Esophagus muscularis mucosa (tissue), 4 donors: ENCODE measurements around the gene LEKR1.

Experiments
- CTCF ChIP-seq, 3 experiments: fragments of 200-600 bp in 2 of 3; fragments of 450-650 bp in 1 of 3; sonication (generic) in 2 of 3; IDR thresholded peaks; one replicate each; pipeline ENCODE4 v1.5.1; 2017 to 2019; ENCODE audit warnings: antibody characterized with exemption in 3 of 3, mild to moderate bottlenecking in 2 of 3, moderate library complexity in 1 of 3
- EP300 ChIP-seq: sonication (generic); formaldehyde crosslinking; IDR thresholded peaks from one replicate; pipeline ENCODE4 v1.6.1; 2017; ENCODE audit warnings: antibody characterized with exemption
- POLR2A ChIP-seq: fragments of 450-650 bp; IDR thresholded peaks from one replicate; pipeline ENCODE4 v1.6.1; 2017; ENCODE audit warnings: antibody characterized with exemption, moderate library complexity, mild to moderate bottlenecking, low read depth
- POLR2AphosphoS5 ChIP-seq, 2 donors: sonication (generic); formaldehyde crosslinking; IDR thresholded peaks; one replicate each; pipeline ENCODE4 v1.6.1; 2017; ENCODE audit warnings: antibody characterized with exemption in 2 of 2

GRCh38 chr3:156957715-156958114 is 131.6 kb downstream of the LEKR1 start:
- TF ChIP-seq CTCF (IDR thresholded peaks at IDR 0.05), result no peak
- TF ChIP-seq POLR2AphosphoS5 (IDR thresholded peaks at IDR 0.05), result no peak
- TF ChIP-seq POLR2A, result no peak
- no peak for TF ChIP-seq EP300
